ENCODE results near the gene XPO4. TPM values are rescaled to one million over a fixed set of nuclear protein-coding genes. Genes with fewer than 3 reads are reported as not detected.
A peak's percentile ranks its signal among the peaks of the same experiment; 100 is the strongest.
"Not testable (repeated sequence)": the region's sequence is repeated elsewhere in the genome, so short reads cannot be mapped to it uniquely, and the experiment has no call there.

XPO4 gene
- polyA plus RNA-seq, 4 donors: 15.5 to 21.6 (median 18.7) TPM

DNA sequence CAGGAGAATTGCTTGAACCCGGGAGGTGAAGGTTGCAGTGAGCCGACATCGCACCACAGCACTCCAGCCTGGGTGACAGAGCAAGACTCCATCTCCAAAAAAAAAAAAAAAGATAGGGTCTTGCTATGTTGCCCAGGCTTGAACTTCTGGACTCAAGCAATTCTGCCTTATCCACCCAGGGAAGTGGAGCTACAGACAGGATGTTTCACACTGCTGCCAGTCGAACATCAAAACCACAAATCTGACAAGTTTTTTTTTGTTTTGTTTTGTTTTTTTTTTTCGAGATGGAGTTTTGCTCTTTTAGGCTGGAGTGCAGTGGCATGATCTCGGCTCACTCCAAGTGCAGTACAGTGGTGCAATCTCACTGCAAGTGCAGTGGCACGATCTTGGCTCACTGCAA is 10.8 kb downstream of the XPO4 start:
- no peak for DNase-seq (ENCODE audit: low read depth in 4 of 4, low spot score in 2 of 4)

GRCh38 chr13:20891034-20891433 is 11.5 kb downstream of the XPO4 start:
- no peak for DNase-seq (ENCODE audit: low read depth in 4 of 4, low spot score in 2 of 4)

DNA sequence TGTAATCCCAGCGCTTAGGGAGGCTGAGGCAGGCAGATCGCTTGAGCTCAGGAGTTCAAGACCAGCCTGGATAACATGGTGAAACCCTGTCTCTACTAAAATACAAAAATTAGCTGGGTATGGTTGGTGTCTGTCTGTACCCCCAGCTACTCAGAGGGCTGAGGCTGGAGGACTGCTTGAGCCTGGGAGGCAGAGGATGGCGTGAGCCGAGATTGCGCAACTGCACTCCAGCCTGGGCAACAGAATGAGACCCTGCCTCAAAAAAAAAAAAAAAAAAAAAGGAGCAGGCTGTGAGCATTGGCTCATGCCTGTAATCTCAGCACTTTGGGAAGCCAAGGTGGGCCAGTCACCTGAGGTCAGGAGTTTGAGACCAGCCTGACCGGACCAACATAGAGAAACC is 12.0 kb downstream of the XPO4 start:
- not testable (repeated sequence) for DNase-seq (ENCODE audit: low read depth in 4 of 4, low spot score in 2 of 4)

DNA sequence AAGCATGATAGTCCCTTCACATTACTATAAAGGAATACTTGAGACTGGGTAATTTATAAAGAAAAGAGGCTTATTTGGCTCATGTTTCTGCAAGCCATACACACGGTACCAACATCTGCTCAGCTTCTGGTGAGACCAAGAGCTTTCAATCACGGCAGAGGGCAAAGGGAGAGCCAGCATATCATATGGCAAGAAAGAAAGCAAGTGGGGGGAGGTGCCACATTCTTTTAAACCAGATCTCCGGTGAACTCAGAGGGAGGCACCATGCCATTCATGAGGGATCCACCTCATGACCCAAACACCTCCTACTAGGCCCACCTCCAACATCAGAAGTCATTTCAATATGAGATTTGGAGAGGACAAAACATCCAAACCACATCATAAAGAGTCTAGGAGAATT is 20.3 kb downstream of the XPO4 start:
- DNase-seq (ENCODE audit: low read depth in 4 of 4, low spot score in 2 of 4): no peak

GRCh38 chr13:20877902-20878301 is 24.6 kb downstream of the XPO4 start:
- DNase-seq (ENCODE audit: low read depth in 4 of 4, low spot score in 2 of 4): no peak

DNA sequence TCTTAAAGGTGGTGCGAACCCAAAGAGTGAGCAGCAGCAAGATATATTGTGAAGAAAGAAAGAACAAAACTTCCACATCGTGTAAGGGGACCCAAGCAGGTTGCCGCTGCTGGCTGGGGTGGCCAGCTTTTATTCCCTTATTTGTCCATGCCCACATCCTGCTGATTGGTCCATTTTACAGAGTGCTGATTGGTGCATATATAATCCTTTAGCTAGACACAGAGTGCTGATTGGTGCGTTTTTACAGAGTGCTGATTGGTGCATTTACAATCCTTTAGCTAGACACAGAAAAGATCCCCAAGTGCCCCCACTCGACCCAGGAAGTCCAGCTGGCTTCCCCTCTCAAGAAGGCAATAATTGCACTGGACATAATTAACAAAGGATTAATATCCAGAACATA is 25.7 kb downstream of the XPO4 start:
- not testable (repeated sequence) for DNase-seq (ENCODE audit: low read depth in 4 of 4, low spot score in 2 of 4)

DNA sequence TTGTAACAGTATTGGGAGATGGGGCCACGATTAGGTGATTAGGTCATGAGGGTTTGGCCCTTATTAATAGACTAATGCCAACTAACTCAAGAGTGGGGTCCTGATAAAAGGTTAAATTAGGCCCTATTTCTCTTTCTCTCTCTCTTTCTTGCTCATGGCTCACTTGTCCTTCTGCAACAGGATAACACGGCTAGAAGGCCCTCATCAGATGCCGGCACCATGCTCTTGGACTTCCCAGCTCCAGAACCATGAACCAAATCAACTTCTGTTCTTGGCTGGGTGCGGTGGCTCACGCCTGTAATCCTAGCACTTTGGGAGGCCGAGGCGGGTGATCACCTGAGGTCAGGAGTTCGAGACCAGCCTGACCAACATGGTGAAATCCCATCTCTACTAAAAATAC is 28.1 kb downstream of the XPO4 start:
- DNase-seq (ENCODE audit: low read depth in 4 of 4, low spot score in 2 of 4): not testable (repeated sequence)

GRCh38 chr13:20873348-20873747 is 29.2 kb downstream of the XPO4 start:
- no peak for DNase-seq (ENCODE audit: low read depth in 4 of 4, low spot score in 2 of 4)

- DNase-seq (ENCODE audit: low read depth in 4 of 4, low spot score in 2 of 4): no peak
Observed at GRCh38 chr13:20870829-20871228, 31.7 kb downstream of the XPO4 start.

- no peak for DNase-seq (ENCODE audit: low read depth in 4 of 4, low spot score in 2 of 4)
Observed at GRCh38 chr13:20869540-20869939, 33.0 kb downstream of the XPO4 start.

GRCh38 chr13:20867408-20867807 is 35.1 kb downstream of the XPO4 start:
- no peak for DNase-seq (ENCODE audit: low read depth in 4 of 4, low spot score in 2 of 4)

DNA sequence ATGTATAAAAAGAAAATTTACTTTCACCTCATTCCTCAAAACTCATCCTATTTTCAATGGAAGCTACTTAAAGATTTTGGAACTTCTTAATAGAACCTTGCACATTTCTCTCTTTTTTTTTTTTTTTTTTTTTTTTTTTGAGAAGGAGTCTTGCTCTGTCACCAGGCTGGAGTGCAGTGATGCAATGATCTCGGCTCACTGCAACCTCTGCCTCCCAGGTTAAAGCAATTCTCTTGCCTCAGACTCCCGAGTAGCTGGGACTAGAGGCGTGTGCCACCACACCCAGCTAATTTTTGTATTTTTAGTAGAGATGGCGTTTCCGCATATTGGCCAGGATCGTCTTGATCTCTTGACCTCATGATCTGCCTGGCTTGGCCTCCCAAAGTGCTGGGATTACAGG is 40.9 kb downstream of the XPO4 start:
- not testable (repeated sequence) for DNase-seq (ENCODE audit: low read depth in 4 of 4, low spot score in 2 of 4)

DNA sequence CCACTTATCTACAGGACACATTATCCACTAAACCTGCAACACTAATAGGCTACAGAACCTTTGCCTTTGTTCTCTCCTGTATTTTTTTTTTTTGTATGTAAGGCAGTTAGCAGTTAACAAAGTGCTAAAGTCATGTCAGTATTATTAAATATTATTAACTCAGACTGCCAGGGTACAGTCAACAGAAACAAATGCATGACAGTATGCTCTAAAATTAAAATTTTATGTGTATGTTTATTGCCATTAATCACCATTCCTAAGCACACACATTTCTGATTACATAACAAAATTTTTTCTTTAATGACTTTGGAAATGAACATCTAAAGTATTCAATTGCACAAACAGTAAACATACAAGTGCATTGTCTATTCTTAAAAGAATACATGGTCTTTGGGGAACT is 41.7 kb downstream of the XPO4 start:
- no peak for DNase-seq (ENCODE audit: low read depth in 4 of 4, low spot score in 2 of 4)

DNA sequence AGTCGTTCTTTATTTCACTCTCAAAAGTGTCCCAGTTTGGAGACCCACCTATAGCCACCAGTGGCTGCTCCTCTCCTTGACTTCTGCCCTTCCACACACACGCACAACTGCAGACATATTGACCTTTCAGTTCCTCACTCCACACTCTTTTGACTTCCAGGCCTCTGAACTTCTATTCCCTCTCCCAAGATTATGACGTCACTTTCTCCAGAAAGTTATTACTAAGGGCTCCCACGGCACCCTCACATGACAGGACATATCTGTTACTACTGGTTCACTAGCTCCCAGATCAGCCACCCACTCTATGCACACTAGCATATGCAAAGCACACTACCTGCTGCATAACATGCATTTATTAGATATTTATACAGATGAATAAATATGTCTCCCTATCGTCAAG is 45.9 kb downstream of the XPO4 start:
- DNase-seq (ENCODE audit: low read depth in 4 of 4, low spot score in 2 of 4): no peak

GRCh38 chr13:20851844-20852402 is 50.6 kb downstream of the XPO4 start:
- no peak for DNase-seq (ENCODE audit: low read depth in 4 of 4, low spot score in 2 of 4)

GRCh38 chr13:20848944-20849343 is 53.6 kb downstream of the XPO4 start:
- DNase-seq (ENCODE audit: low read depth in 4 of 4, low spot score in 2 of 4): no peak

DNA sequence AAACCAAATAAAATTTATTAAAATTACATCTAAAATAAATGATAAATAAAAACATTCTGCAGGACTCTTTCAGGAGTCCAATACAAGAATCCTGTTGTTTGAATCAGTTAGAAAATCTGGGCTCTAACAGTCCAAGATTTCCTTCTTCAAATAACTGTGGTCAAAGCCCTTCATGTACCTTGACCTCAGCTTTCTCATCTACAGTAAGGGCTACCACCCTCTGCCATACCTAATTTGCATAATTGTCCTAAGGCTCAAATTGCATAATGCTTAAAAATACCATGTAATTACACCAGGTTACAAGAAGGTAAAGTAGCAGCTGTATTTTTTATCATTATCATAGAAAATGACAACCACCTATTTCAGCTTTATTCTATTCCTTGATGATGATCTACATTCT is 54.3 kb downstream of the XPO4 start:
- no peak for DNase-seq (ENCODE audit: low read depth in 4 of 4, low spot score in 2 of 4)

DNA sequence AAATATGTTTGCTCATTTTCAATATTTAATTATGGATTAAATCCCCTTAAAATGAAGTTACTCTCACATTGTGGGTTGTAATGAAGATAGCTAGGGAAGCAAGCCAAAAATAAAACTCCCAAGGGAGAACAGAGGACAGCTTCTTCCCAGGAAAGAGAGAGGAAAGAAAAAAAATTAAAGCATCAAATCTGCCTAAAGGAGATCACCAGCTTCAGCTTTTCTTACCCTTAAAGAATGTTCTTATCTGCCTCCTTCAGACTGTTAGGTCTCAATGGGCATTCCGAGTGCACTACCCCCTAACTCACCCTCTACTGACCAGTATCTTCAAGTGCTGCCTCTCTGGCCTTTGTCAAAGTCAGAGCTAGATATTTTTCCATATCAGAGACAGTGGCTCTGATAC is 55.2 kb downstream of the XPO4 start:
- DNase-seq (ENCODE audit: low read depth in 4 of 4, low spot score in 2 of 4): no peak

GRCh38 chr13:20843166-20843565 is 59.4 kb downstream of the XPO4 start:
- peak in 2 of 4 donors; percentile 8 to 24 for DNase-seq (ENCODE audit: low read depth in 4 of 4, low spot score in 2 of 4)

GRCh38 chr13:20840568-20840967 is 62.0 kb downstream of the XPO4 start:
- no peak for DNase-seq (ENCODE audit: low read depth in 4 of 4, low spot score in 2 of 4)

GRCh38 chr13:20833900-20834679 is 68.5 kb downstream of the XPO4 start:
- DNase-seq (ENCODE audit: low read depth in 4 of 4, low spot score in 2 of 4): no peak

DNA sequence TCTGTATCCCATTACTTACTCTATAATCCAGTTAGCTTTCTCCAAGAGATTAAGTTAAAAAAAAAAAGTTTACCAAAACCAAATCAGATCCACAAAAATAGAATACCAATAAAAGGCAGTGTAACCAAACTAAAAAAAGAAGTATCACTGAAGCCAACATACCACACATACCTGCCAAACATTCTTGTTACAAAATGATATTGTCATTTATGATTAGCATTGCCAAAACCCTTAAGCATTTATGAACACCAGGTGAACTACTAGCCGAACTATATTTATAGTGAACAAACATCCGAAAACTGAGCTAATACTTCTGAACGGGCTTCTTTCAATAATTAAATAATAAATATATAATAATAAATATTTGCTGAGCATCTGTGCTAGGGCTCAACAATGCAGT is 69.7 kb downstream of the XPO4 start:
- no peak for DNase-seq (ENCODE audit: low read depth in 4 of 4, low spot score in 2 of 4)

- no peak for DNase-seq (ENCODE audit: low read depth in 4 of 4, low spot score in 2 of 4)
Observed at GRCh38 chr13:20831933-20832332, 70.6 kb downstream of the XPO4 start.

All from left renal cortex interstitium (tissue), 4 donors.